Colon (tissue), 2 donors: ENCODE data around the gene KCTD17.

ENCODE experiments used
- FAIRE-seq: peaks from 2 replicates; lab custom pipeline; 2012; peaks lifted over from hg19 to GRCh38; lab: Jason Lieb, UNC
- donor health status: control.
- donor health status: control.

The KCTD17 gene

DNA sequence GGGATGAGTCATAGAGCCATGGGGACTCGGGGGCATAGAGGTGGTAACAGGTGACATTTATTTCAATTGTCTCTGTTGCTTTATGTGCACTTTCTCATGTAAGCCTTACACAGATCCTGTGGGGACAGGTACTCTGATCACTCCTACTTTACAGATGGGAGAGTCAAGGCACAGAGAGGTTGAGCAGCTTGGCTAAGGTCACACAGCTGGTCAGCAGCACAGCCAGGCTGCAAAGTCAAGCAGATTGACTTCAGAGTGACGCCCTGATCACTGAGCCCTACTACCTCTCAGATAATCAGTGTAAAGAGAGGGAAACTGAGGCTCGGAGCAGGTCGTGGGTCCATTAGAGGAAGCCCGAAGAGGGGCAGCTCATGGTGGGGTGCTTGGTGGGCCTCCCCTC, 54.4 kb downstream of the KCTD17 start:
- FAIRE-seq: no peak

- FAIRE-seq: no peak
These were observed 56.5 kb downstream of the KCTD17 start for GRCh38 chr22:37107816-37108621.

GRCh38 chr22:37109242-37109917, 57.8 kb downstream of the KCTD17 start, which contains the start of gene TMPRSS6:
Gene TMPRSS6, minus strand, starts transcription at chr22:37109713. Its CDS starts 6,296 bp downstream, at chr22:37103417.
- no peak for FAIRE-seq

GRCh38 chr22:37111156-37111717, 59.7 kb downstream of the KCTD17 start:
- no peak for FAIRE-seq

DNA sequence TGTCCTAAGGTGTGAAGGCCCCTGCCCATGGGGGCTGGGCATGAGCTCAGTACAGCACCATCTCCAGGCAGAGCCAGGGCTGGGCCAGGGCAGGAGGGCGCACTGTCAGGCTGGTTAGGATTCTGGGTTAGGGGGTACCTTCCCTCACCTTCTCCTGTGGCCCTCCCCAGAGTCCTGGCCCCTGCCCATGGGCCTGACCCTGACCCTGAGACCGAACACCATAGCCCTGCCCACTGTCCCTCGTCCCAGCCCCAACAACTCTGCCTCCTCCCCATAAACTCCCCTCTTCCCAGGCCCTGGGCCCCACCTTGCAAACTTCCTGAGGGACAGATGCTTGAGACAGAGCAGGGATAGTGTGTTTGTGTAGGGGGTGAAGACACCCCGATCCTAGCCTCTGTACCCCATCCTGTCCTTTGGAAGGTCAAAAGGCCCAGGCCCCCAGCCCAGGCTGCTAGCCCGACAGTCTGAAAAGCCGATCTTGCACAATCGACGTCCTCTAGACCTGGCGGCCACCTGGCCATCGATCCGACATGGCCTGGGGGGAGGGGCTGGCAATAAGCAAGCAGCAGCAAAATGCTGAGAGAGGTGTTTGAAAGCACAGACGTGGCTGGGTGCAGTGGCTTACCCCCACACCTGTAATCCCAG, 60.7 kb downstream of the KCTD17 start:
- no peak for FAIRE-seq
